HUES64 (cell line): ENCODE results near the gene GNAL.

Experiments
- H3K27ac ChIP-seq: 2 replicates; pipeline ENCODE4 v1.7.0; 2013; ENCODE audit warnings: low read depth, low read length, inconsistent platforms
- H3K27me3 ChIP-seq: 2 replicates; pipeline ENCODE4 v1.6.1; 2013; ENCODE audit warnings: mild to moderate bottlenecking, low read length; ENCODE audit not compliant: insufficient read depth
- H3K36me3 ChIP-seq: 2 replicates; pipeline ENCODE4 v1.6.1; 2013; ENCODE audit warnings: mild to moderate bottlenecking, low read length; ENCODE audit not compliant: insufficient read depth
- H3K4me1 ChIP-seq: 2 replicates; pipeline ENCODE4 v1.6.1; 2013; ENCODE audit warnings: mild to moderate bottlenecking, low read length, moderate library complexity; ENCODE audit not compliant: insufficient read depth
- H3K4me3 ChIP-seq: 2 replicates; pipeline ENCODE4 v1.5.1; 2013; ENCODE audit warnings: mild to moderate bottlenecking, low read length, moderate library complexity
- H3K9ac ChIP-seq: 2 replicates; pipeline ENCODE4 v1.6.1; 2013; ENCODE audit warnings: mild to moderate bottlenecking, low read depth, low read length
- H3K9me3 ChIP-seq: 2 replicates; pipeline ENCODE4 v1.6.1; 2013; ENCODE audit warnings: low read depth, low read length; ENCODE audit not compliant: insufficient read depth
- WGBS: fragments of 150-250, 120-280 bp; methylation state at CpG from one replicate; pipeline ENCODE4 v1.1.7; 2013; ENCODE audit warnings: missing lambda C conversion rate; 5-methylcytosine and 5-hydroxymethylcytosine counted together

The GNAL gene

DNA sequence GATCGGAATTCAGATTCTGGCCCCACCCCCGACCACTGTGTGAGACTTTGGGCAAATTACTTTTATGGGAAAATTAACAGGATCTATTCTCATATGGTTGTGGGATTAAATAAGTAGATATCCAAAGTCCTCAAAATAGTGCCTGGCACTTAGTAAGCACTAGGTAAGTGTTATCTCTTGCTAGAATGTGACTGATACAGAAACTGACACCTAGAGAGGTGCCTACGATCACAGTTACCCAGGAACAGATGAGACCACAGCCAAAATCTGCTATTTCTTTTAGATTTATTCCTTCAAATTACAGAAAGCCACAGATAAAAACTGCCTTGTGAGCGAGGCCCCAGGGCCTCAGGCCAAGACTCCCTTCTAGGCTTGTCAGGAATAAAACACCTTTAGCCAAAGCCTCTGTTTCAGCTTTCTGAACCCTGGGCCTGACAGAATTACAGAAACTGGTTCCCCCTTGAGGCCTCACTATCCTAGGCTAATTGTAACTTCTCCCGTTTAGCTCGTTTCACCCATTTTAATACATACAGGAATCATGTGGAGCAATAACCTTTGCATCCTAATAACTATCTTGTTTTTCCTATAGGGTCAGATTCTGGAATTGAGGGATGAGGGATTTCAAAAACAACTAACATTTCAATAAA lies 139.8 kb downstream of the GNAL start:
- peak overlapping the region; percentile 39; the same call in 1 of the 2 replicates for H3K9ac ChIP-seq
- H3K9me3 ChIP-seq = no peaks in the 10 kb centered on the region
- 60% methylated on average over 6 of the region's 6 CpGs for WGBS
- no peak overlapping the region for H3K4me3 ChIP-seq
- peaks cover 13% of the 10 kb centered on the region for H3K4me1 ChIP-seq
- no peaks in the 10 kb centered on the region for H3K27me3 ChIP-seq
- peak overlapping the region; percentile 78 for H3K27ac ChIP-seq
- H3K36me3 ChIP-seq = no peaks in the 10 kb centered on the region

- Histone ChIP-seq H3K9me3 (no peaks in the 10 kb centered on the region), H3K4me1 (peaks cover 11% of the 10 kb centered on the region)
These were observed 141.5 kb downstream of the GNAL start for GRCh38 chr18:11830585-11830984.

DNA sequence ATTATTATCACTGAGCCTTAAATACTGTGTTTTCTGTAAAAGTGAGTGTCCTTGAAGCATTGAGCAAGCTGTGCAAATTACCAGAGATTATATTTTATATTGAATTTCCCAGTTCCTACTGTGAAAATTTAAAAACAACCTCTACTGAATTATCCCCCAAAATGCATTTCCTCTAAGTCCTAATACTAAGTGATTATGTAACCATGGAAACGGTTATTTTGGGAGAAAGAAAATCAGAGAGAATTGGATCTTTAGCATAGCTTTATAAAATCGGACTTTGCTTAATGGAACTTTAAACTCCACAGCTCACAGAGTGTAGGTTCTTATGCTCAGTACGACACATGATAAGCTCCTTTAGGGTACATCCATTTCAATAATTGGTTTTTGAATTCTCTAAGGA lies 142.9 kb downstream of the GNAL start:
- WGBS = 94% methylated on average over 3 of the region's 3 CpGs
- no peak overlapping the region for H3K4me3 ChIP-seq
- H3K36me3 ChIP-seq = no peaks in the 10 kb centered on the region
- no peak overlapping the region; the same call in 1 of the 2 replicates for H3K9ac ChIP-seq
- H3K27me3 ChIP-seq = no peaks in the 10 kb centered on the region
- H3K27ac ChIP-seq = no peak overlapping the region
- H3K4me1 ChIP-seq = peaks cover 11% of the 10 kb centered on the region
- no peaks in the 10 kb centered on the region for H3K9me3 ChIP-seq

More at GRCh38 chr18:11830585-11830984, 141.5 kb downstream of the GNAL start:
- no peaks in the 10 kb centered on the region for H3K36me3 ChIP-seq
- H3K27me3 ChIP-seq = no peaks in the 10 kb centered on the region
- no peak overlapping the region for H3K9ac ChIP-seq
- no peak overlapping the region for H3K4me3 ChIP-seq
- no peak overlapping the region for H3K27ac ChIP-seq
- 93% methylated on average over 4 of the region's 4 CpGs for WGBS

DNA sequence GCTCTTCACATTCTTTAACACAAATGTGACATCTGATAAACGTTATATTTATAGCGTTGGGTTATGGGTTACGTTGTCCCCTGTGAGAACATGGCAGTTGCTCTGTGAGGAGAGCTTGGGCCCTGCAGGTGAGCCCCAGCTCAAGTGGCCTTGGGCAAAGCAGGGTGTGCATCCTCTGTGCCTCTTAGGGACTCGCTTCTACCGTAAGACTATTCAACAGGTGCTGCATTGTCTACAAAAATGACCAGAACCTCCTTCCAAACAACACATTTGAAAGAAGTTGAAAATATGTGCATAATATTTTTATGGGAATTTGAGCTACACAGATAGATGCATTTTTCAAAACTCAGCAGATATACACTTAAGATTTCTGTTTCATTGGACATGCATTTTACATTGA lies 145.7 kb downstream of the GNAL start:
- Histone ChIP-seq H3K36me3 (no peaks in the 10 kb centered on the region), H3K27me3 (no peaks in the 10 kb centered on the region), H3K27ac (no peak overlapping the region), H3K4me1 (no peaks in the 10 kb centered on the region), H3K9me3 (no peaks in the 10 kb centered on the region), H3K9ac (no peak overlapping the region), H3K4me3 (no peak overlapping the region)
- 95% methylated on average over 5 of the region's 5 CpGs for WGBS

GRCh38 chr18:11839556-11839955 lies 150.5 kb downstream of the GNAL start:
- H3K4me3 ChIP-seq = no peak overlapping the region
- no peak overlapping the region for H3K9ac ChIP-seq
- H3K27ac ChIP-seq = no peak overlapping the region
- H3K36me3 ChIP-seq = no peaks in the 10 kb centered on the region
- H3K9me3 ChIP-seq = no peaks in the 10 kb centered on the region
- 95% methylated on average over 5 of the region's 6 CpGs for WGBS
- no peaks in the 10 kb centered on the region for H3K27me3 ChIP-seq
- H3K4me1 ChIP-seq = peaks cover 9% of the 10 kb centered on the region; the same call in 1 of the 2 replicates

DNA sequence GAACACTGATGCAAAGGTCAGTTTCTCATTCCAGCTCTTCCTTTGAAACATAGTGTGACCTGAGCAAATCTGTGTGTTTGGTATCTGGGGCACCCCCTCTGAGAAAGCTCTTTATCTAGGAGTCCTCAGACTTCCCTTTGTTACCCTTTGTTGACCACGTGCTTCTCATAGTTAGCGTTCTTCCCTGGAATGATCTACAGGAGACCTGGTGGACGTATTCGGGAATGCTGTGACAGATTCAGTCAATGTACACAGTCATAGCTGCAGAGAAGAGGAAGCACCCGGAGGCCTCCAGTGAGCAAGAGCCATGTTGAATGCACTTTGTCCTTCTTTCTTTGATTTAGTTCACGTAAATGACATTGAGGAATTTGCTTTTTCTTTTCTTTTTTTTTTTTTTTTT lies 151.4 kb downstream of the GNAL start:
- Histone ChIP-seq H3K27ac (no peak overlapping the region), H3K27me3 (no peaks in the 10 kb centered on the region), H3K4me3 (no peak overlapping the region), H3K9ac (no peak overlapping the region), H3K36me3 (no peaks in the 10 kb centered on the region), H3K9me3 (no peaks in the 10 kb centered on the region), H3K4me1 (peaks cover 9% of the 10 kb centered on the region; the same call in 1 of the 2 replicates)
- 82% methylated on average over 6 of the region's 6 CpGs for WGBS

GRCh38 chr18:11842562-11842961 lies 153.5 kb downstream of the GNAL start:
- Histone ChIP-seq H3K36me3 (no peaks in the 10 kb centered on the region), H3K9me3 (no peaks in the 10 kb centered on the region), H3K27ac (no peak overlapping the region), H3K9ac (no peak overlapping the region), H3K4me3 (no peak overlapping the region), H3K27me3 (no peaks in the 10 kb centered on the region), H3K4me1 (peaks cover 9% of the 10 kb centered on the region; the same call in 1 of the 2 replicates)
- 88% methylated on average over 5 of the region's 5 CpGs for WGBS

DNA sequence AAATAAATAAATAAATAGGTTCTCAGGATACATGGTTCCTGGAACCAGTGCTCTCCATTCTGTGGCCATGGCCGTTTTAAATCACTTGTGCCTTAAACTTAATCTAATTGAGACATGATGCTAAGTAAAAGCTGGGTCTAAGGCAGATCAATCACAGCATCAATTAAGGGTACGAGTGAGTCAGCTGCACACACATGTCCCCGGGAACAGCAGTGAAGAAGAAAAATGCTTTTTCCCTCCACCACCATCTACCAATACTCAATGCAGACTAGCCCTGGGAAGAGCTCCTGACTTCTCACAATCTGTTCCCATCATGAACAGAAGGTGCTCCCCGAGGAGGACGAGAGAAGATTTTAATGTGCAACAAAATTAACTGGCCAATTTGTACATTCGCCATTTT lies 155.4 kb downstream of the GNAL start:
- no peak overlapping the region for H3K4me3 ChIP-seq
- no peak overlapping the region for H3K9ac ChIP-seq
- no peaks in the 10 kb centered on the region for H3K27me3 ChIP-seq
- H3K27ac ChIP-seq = no peak overlapping the region
- H3K9me3 ChIP-seq = no peaks in the 10 kb centered on the region
- 96% methylated on average over 5 of the region's 6 CpGs for WGBS
- no peaks in the 10 kb centered on the region for H3K36me3 ChIP-seq
- peaks cover 9% of the 10 kb centered on the region; the same call in 1 of the 2 replicates for H3K4me1 ChIP-seq

GRCh38 chr18:11845654-11846053 lies 156.6 kb downstream of the GNAL start:
- Histone ChIP-seq H3K4me3 (no peak overlapping the region), H3K9ac (no peak overlapping the region), H3K27ac (no peak overlapping the region), H3K9me3 (no peaks in the 10 kb centered on the region), H3K4me1 (peaks cover 11% of the 10 kb centered on the region), H3K36me3 (no peaks in the 10 kb centered on the region), H3K27me3 (no peaks in the 10 kb centered on the region)
- WGBS = 90% methylated on average over 4 of the region's 4 CpGs

GRCh38 chr18:11847811-11848210 lies 158.7 kb downstream of the GNAL start:
- Histone ChIP-seq H3K9me3 (no peaks in the 10 kb centered on the region), H3K27ac (no peak overlapping the region), H3K4me3 (no peak overlapping the region), H3K9ac (no peak overlapping the region), H3K4me1 (peaks cover 16% of the 10 kb centered on the region), H3K36me3 (no peaks in the 10 kb centered on the region), H3K27me3 (no peaks in the 10 kb centered on the region)
- WGBS = 91% methylated on average over 4 of the region's 4 CpGs

DNA sequence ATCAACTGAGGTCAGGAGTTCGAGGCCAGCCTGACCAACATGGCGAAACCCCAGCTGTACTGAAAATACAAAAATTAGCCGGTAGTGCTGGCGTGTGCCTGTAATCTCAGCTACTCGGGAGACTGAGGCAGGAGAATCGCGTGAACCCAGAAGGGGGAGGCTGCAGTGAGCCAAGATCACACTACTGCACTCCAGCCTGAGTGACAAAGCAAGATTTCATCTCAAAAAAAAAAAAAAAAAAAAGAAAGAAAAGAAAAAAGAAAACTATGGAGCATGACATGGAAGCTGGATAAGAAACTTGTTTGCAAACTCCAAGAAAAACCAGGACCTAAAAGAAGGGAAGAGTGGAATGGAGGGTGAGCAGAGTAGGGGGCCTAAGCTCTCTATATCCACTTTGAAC lies 160.2 kb downstream of the GNAL start:
- 94% methylated on average over 7 of the region's 7 CpGs for WGBS
- Histone ChIP-seq H3K9me3 (no peaks in the 10 kb centered on the region), H3K4me1 (peaks cover 24% of the 10 kb centered on the region), H3K4me3 (no peak overlapping the region), H3K27ac (no peak overlapping the region), H3K27me3 (no peaks in the 10 kb centered on the region), H3K9ac (no peak overlapping the region), H3K36me3 (no peaks in the 10 kb centered on the region)
